Liver (tissue), 3 donors: ENCODE data around the gene PHETA2.
"Not testable (repeated sequence)": the region's sequence is repeated elsewhere in the genome, so short reads cannot be mapped to it uniquely, and the experiment has no call there.

Experiments used
- CTCF ChIP-seq: fragments of 150-350 bp; IDR thresholded peaks from 2 replicates; pipeline ENCODE4 v1.5.1; 2017; ENCODE audit warnings: improper control_type of control experiment, low read depth, low read length; ENCODE audit not compliant: missing input control
- GABPA ChIP-seq, 2 donors: IDR thresholded peaks in 1 of 2; conservative IDR thresholded peaks in 1 of 2; 2 replicates each; pipeline ENCODE4 v1.6.1; 2016; ENCODE audit warnings: antibody characterized with exemption in 2 of 2, mild to moderate bottlenecking in 1 of 2, moderate library complexity in 1 of 2
- MAX ChIP-seq: IDR thresholded peaks from 2 replicates; pipeline ENCODE4 v1.6.1; 2016; ENCODE audit warnings: antibody characterized with exemption
- RAD21 ChIP-seq, 2 donors: IDR thresholded peaks; 2 replicates each; pipeline ENCODE4 v1.6.1; 2016; ENCODE audit warnings: antibody characterized with exemption in 2 of 2, mild to moderate bottlenecking in 2 of 2
- REST ChIP-seq: IDR thresholded peaks from 2 replicates; pipeline ENCODE4 v1.6.1; 2016; ENCODE audit warnings: antibody characterized with exemption, mild to moderate bottlenecking
- SP1 ChIP-seq: IDR thresholded peaks from 2 replicates; pipeline ENCODE4 v1.6.1; 2018; ENCODE audit warnings: antibody characterized with exemption, mild to moderate bottlenecking
- TAF1 ChIP-seq: conservative IDR thresholded peaks from 2 replicates; pipeline ENCODE4 v1.6.1; 2016; ENCODE audit warnings: antibody characterized with exemption, mild to moderate bottlenecking
- YY1 ChIP-seq: IDR thresholded peaks from 2 replicates; pipeline ENCODE4 v1.6.1; 2016; ENCODE audit warnings: antibody characterized with exemption, mild to moderate bottlenecking
- ZBTB33 ChIP-seq: IDR thresholded peaks from 2 replicates; pipeline ENCODE4 v1.6.1; 2016; ENCODE audit warnings: antibody characterized with exemption
- donor health status: healthy.
- donor health status: healthy.

GRCh38 chr22:42112793-42113192, 38.7 kb downstream of the PHETA2 start:
- TF ChIP-seq CTCF (peak; percentile 30), RAD21 (IDR thresholded peaks at IDR 0.05) (peak; percentile 67)
- TF ChIP-seq REST; GABPA (IDR thresholded peaks at IDR 0.05 in 1 of 2, conservative IDR thresholded peaks at IDR 0.05 in 1 of 2); TAF1; ZBTB33; YY1; SP1; MAX: not testable (repeated sequence)
